Glomerular visceral epithelial cell (primary cell): ENCODE measurements around the gene USP47.

Source experiments
- DNase-seq: peaks from one replicate; pipeline ENCODE4 v3.0.0-alpha.2; 2016; ENCODE audit errors: extremely low spot score

The USP47 gene

DNA sequence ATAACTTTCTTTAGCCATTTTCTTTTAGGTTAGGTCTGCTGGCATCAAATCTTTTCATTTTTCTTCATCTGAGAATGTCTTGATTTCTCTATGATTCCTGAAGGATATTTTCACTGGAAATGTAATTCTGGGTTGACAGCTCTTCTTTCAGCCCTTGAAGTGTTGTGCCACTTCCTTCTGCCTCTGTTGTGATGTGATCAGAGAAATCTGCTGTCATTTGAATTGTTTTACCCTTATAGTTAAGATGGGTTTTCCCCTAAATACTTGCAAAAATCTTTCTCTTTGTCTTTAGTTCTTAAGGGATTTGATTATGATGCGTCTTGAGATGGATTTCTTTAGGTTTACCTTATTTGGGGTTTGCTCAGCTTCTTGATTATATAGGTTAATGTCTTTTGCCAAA, 23.0 kb downstream of the USP47 start:
- no peak for DNase-seq

DNA sequence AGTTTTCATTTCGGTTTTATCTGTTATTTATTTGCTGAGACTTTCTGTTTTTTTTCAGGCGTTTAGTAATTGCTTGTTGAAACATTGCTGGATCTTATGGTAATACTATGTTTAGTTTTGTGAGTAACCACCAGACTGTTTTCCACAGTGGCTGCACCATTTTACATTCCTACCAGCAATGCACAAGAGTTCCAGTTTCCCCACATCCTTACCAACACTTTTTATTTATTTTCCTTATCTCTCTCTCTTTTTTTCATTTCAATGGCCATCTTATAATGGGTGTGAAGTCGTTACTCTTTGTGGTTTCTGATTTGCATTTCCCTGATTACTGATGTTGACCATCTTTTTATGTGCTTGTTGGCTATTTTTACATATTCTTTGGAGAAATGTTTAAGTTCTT, 23.7 kb downstream of the USP47 start:
- no peak for DNase-seq

DNA sequence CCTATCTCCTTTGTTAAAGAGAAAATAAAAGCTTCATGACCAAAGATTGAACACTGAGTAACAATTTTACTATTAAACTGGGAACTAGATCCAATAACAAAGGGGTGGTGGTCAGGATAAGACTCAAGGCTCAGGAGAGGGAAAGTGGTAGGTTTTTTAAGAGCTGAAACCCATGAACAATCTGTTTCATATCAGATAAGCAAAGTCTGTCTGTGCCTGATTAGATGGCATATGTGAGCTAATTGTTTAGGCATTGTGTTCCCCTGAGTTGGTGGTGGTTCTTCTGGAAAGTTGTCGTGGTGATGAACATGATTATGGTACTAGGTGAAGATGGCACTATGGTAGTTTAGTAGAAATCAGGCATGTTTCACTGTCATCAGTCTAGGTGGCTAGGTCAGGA, 24.4 kb downstream of the USP47 start:
- no peak for DNase-seq

DNA sequence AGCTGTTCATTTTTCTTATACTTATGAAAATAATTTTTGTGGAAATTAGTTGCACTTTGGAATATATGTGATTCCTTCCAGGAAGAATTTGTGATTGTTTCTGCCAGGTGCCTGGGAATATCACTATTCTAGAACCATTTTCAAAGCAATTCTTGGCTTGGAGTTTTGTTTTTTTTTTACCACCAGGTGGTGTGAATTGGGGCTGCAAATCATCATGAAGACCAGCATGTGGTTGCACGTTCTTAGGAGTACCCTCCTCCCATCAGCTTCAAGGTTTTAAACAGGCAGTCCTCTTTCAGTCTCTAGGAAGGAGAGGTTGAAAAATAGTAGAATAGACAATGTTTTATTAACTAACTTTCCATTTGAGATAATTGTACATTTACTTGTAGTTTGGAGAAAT, 25.9 kb downstream of the USP47 start:
- DNase-seq: no peak

DNA sequence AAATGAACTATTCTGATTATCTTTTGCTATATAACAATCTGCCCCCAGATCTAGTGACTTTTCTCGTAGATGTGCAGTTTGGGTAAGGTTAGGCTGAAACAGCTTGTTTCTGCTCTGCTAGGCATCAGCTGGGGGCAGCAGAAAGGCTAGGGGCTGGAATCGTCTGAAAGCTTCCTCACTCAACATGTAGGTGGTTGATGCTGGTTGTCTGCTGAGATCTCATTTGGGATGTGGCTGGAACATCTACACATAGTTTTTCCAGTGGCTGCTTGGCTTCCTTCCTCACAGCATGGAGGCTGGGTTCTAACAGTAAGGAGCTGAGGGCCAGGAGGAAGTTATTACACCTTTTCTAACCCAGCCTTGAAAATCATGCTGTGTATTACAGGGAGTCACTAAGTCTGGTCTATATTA, 30.2 kb downstream of the USP47 start:
- no peak for DNase-seq

DNA sequence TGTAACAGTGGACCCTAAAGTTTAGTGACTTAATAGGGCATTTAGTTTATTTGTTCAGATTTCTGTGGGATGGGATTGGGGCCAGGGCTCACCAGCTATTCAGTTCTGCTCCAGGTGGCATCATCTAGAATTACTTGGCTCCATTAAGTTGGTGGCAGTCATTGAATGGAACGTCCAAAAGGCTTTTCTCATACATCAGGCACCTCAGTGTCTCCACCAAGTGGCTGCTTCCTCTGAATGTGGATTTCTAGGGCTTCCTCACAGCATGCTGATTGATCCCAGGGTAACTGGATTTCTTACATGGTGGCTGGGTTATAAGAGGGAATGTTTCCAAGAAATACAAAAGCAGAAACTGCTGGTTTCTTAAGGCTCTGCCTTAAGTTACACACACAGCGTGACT, 34.7 kb downstream of the USP47 start:
- no peak for DNase-seq

DNA sequence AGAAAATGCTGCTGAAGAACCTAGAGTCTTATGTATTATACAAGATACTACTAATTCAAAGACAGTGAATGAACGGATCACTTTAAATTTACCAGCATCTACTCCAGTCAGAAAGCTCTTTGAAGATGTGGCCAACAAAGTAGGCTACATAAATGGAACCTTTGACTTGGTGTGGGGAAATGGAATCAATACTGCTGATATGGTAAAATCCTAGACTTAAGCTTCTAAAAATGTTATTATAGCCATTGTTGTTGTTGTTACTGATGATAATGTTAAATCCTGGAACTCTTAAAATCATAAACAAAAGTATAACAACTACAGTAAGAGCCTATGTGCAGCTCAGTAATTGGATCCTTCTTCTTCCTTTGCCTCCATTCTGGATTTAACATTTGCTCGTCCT, 38.4 kb downstream of the USP47 start:
- no peak for DNase-seq

DNA sequence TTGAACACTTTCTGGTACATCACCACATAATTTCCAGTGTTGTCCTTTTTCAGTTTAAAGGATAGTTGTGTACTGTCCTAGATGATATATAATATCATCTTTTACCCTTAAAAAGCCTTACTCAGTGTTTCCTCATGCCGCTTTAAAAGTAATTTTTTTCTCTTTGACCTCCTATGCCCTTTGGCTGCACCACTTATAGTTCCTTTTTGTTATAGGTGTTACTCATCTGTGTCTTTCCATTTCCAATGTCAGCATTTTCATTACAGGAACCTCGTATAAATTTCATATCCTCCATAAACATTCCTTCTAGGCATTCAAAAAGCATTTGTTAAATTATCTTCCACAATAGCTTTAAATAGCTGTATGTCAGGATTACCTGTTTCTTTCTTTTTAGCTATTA, 40.8 kb downstream of the USP47 start:
- DNase-seq: no peak

DNA sequence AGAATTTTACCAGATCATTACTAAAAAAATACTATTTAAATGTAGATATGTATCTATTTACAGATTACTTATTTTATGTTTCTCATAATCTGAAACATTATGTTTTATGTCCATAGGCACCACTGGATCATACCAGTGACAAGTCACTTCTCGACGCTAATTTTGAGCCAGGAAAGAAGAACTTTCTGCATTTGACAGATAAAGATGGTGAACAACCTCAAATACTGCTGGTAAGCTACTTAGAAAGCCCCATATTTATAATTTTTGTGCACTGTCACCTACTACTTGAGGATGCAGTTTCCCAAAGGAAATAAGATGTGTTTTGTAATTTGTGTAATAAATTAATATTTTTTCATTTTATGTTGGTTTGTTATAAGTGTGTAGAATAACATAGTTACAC, 42.6 kb downstream of the USP47 start:
- DNase-seq: no peak

DNA sequence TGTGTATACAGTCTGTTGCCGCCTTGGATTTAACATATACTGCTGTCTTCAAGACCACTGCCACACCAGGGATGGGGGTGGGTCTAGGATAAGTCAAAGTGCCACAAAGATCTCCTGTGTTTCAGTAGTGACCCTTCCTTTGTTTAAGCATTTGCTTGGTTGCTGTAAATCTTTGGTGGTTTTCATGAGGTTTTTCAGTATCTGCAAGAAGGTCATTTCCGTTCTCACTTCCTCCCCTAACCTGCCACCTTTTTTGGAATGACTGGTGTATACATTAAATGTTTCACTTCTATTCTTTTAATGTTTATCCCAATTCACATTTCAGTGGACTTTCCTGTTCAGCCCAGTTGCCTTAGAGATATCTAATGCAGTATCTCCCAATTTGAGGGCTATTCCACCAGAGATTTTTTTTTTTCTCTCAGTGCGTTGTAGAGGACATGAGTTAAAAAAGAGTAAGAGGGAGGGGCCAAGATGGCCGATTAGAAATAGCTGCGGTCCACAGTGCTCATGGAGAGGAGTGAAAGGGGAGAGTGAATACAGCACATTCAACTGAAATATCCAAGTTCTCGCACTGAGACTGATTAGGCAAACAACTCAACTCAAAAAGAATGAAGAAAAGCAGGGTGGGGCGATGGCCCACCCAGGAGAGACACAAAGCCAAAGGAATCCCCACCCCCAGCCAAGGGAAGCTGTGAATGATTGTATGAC, 43.2 kb downstream of the USP47 start:
- DNase-seq: no peak

DNA sequence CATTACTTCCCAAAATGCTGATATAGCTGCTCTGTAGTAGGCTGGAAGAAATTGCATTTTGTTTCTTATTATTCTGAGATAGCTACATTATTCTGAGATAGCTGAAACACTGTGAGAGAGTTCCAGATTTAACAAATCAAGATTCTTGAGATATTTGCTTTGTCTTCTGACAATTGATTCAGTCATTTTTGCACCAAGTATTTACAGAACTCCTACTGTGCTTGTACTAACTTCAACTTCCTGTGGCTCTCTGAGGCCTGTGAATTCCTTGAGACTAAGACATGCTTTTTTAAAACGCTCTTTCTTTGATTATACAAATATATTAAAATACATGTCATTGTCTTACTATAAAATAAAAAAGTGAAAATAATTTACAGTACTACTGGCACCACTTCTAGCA, 52.7 kb downstream of the USP47 start:
- no peak for DNase-seq

DNA sequence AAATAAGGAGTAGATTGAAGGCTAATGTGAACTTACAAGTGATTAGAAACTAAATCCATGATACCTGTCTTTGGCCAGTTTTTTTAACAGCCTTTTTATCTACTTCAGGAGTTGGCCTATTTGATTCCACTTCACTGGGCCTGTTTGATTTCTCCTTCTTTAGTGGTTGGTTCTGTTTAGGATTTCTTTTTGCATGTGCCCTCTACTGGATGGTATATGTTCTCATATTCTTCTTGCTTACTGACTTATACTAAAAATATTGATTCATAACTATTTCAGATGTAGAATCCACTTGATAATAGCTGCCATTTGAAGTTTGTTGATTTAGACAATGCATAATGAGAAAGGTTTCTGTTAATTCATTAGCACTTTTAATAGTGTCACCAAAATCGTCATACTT, 53.9 kb downstream of the USP47 start:
- no peak for DNase-seq

DNA sequence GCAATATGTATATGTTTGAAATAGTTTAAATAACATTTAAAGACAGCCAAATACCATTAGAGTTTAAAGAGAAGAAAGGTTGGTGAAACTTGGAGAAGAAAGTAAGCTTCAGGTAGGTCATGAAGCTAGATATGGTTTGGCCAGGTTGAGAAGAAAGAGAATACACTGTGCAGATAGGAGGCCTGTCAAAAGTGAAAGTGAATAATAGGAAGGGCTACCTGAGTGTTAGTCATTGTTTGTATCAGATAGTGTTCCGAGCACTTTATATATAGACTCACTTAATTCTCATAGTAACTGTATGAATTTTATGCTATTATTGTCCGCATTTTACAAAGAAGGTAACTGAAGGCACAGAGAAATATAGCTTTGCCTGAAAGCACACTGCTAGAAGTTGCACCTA, 56.9 kb downstream of the USP47 start:
- DNase-seq: no peak

DNA sequence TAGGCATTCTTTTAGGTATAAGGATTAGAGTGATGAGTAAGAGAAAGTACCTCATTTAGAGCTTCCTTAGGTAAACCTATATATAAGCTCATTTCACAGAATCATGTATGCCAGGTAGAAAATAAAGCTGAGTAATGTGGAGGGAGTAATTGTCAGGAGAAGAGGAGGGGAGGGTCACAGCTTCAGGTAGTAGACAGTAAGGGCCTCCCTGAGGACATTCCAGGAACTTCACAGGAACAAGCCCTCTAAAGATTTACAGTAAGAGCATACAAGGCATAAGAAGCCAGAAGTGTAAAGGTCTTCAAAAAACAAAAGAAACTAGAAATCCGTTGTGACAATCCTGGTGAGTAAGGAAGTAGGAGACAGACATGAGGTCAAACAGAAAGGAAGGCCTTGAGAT, 57.6 kb downstream of the USP47 start:
- DNase-seq: no peak

DNA sequence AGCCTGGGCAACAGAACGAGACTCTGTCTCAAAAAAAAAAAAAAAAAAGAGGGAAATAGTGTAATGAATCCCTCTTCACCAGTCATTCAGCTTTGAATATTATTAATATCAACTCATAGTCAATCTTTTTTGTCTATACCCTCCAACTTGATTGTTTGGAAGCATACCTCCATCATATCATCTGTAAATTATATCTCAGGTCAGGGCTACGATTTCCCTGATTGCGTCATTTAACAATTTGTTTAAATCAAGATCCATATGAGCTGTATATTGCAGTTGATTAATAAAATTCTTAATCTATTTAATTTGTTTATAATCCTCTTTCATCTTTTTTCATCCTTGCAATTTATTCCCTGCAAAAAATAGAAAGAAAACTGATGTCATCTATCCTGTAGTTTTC, 60.2 kb downstream of the USP47 start:
- DNase-seq: no peak

DNA sequence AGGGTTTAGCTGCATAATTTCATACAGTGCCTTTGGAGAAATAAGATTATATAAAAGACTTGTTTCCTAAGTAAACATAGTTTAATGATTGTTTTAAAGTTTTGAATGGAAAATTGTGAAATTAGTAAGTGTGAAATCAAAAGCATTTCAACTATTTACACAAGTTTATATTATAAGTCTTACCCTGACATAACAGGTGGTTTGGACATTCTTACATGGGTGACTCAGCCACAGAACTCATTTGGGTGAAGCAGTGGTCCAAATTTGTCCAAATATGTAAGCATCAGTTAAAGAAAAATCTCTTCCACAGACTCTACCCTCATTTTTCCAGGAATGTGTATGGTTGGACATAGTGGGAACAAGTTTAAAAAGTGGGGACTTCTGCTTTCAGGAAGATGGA, 68.0 kb downstream of the USP47 start:
- peak; percentile 24 for DNase-seq

DNA sequence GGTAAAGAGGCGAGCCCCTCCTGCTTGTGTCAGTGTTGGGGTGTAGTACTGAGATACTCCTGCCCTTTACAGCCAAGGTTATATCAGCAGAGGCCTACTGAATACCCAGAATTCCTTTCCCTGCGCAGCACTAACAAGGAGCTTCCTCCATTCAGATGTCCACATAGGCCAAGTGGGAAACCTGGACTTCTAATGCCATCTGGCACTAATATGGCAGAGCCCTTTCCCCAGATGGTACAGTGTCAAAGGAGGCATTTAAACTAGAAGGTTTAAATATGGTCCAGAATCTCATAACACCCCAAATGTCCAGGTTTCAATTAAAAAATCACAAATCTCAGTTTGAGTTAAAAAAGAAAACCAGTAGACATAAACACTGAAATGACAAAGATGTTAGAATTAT, 68.8 kb downstream of the USP47 start:
- no peak for DNase-seq

DNA sequence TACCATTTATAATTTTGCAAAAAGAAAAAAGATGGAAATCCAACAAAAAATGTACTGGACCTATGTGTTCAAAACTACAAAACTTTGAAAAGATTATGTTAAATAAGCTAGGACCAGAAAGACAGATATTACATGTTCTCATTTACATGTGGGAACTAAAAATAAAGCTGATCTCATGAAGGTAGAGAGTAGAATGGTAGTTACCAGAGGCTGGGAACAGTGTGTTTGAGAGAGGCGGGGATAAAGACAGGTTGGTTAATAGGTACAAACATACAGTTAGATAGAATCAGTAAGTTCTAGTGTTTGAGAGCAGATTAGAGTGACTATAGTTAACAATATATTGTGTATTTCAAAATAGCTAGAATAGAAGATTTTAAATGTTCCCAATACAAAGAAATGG, 71.6 kb downstream of the USP47 start:
- no peak for DNase-seq

DNA sequence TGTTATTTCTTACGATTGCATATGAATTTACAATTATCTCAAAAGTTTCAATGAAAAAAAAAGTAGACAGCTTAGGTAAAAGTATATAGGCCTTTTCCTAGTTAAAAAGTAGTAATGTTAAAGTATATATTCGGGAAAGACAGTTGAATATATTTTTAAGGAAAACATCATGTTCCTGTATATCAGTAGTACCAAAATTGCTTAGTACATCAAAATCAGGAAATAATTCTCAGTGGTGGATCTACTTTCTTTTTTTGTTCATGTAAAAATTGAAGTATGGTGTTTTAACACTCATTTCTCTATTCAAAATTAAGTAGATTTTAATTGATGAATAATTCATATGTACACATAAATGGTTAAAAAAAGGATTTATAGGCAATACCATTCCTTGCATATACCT, 73.9 kb downstream of the USP47 start:
- no peak for DNase-seq

DNA sequence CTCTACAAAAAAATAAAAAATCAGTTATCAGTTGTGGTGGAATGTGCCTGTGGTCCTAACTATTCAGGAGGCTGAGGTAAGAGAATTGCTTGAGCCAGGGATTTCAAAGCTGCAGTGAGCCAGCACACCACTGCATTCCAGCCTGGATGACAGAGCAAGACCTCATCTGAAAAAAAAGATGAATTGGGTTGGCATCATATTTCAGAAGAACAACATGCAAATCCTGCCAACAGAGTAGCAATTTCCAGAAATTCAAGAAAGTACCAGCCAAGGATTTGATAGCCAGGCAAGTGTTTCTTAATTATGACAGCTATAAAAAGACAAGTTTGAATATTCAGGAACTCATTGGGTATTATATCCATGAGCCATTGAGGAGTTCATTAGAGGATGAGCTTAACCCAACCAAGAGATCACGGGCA, 75.2 kb downstream of the USP47 start:
- DNase-seq: peak; percentile 70

DNA sequence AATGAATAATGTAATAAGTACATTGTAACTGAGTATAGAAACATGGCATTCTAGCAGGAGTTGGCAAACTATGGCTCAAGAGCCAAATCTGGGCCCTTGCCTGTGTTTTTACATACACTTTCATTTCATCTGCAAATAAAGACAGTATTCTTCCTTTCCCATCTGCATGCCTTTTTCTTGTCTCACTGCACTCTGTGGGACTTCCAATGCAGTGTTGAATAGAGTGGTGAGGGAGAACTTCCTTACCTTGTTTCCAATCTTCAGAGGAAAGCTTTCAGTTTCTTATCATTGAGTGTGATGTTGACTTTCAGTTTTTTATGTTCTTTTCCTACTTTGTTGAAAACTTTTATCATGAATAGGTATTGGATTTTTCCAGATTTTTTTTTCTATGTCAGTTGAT, 82.1 kb downstream of the USP47 start:
- no peak for DNase-seq

DNA sequence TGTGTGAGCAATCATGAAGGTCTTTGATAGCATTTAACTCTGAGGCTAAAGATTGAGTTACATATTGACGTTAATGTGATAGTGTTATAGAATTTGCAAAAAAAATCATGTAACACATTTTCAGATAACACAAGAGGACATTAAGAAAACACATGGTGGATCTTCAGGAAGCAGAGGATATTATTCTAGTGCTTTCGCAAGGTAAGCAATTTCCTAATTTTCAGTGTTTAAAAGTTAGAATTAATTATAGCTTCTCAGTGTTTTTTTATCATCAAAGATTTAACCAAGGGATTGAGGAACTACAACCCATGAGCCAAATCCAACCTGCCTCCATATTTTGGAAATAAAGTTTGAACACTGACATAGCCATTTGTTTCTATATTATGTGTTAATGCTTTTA, 88.1 kb downstream of the USP47 start:
- no peak for DNase-seq

DNA sequence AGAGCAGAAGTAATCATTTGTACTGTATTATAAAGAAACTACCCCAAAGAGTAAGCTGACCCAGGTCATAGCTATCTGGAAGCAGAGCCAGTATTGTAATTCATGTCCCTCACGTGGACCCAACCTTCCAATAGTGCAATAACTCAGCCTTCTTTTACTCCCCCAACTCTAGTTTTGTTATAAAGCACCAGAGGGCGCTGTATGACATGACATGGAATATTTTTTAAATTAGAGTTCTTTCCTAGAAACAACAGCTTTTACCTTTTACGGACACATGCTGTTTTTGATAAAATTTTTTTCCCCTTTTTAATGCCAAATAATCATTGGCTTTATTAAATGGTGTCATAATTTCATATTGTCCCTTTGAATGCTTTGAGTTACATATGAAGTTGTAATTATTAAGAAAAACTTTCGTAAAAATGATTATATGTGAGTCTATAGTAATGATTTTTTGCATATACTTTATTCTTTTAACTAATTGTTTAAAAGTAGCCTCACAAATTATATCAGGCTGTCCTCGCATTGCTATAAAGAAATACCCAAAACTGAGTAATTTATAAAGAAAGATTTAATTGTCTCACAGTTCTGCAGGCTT, 89.8 kb downstream of the USP47 start:
- peak; percentile 69 for DNase-seq

DNA sequence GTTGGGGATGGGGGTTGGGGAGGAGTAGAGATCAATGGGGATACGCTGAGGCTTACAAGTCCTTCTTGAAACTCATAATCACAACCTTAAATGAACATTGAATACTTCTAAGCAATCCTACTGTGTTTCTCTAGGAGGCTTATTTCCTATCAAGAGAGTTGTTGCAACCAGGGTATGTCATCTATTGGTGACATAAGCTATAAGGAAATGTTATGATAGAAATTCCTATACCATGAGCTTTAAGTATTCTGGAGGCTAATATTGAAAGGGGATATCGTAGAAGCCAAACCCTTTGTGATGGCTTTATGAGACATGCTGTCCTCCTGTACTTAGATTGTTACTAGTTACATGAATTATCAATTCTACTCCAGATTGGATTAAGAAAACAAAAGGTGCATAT, 93.8 kb downstream of the USP47 start:
- no peak for DNase-seq
